NCI-H82 (cell line): ENCODE results near the gene VANGL1.

Experiments used
- DNase-seq: peaks from one replicate; lab custom pipeline; 2025; lab: John Stamatoyannopoulos, UW

Gene VANGL1

GRCh38 chr1:115643666-115644065 lies 1.9 kb downstream of the VANGL1 start:
- DNase-seq = no peak

DNA sequence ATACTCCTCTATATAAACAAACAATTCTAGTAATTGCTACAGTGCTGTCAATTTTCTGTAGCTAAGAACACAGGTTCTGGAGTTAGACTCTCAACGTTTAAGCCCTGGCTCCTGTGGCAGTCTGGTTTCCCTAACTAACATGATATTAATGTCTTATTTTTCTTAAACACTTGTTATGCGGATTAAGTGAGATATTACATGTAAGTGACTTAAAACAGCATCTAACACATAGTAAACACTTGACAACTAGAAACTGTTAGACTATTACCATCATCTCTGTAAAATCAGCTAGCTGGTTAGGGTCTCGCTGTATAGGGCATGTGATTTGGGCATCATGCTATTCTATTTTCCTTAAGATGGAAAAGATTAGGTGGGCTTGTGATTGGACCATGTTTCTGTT lies 2.3 kb downstream of the VANGL1 start:
- no peak for DNase-seq

DNA sequence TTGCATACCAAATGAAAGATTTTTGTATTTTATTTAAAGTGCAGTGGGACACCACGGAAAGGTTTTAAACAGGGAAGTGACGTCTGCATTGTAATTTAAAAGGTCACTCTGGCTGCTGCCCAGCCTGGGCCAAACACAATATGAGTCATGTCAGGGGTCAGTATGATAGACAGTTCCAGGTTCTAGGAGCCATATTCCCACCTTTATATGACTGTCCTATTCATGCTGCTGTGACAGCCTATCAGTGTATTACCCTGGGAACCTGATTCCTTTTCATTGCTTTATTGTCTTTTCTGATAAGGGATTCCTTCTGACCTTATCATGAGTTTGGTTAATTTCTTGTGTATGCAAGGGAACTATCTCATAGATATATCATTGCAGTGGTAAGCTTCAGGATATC lies 5.3 kb downstream of the VANGL1 start:
- DNase-seq = no peak

DNA sequence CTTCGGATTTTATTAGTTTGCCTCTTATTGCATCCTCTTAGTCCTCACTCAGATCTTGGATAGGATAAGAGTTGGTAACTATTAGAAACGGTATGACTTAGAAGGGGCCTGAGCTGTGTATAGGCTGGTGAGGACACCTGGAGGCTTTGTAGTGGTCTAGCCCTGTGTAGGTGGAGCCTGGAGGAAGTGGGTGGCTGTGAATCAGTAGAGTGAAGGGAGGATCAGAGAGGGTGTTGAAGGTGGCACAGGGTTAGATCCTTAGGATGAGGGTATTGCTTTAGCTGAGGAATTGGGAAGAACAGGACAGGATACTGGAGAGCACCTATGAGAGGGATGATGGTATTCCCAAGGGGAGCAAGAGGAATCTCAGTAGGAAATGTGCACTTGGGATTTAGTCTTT lies 5.7 kb downstream of the VANGL1 start:
- no peak for DNase-seq

- no peak for DNase-seq
These were observed 6.3 kb downstream of the VANGL1 start for GRCh38 chr1:115647919-115648650.

DNA sequence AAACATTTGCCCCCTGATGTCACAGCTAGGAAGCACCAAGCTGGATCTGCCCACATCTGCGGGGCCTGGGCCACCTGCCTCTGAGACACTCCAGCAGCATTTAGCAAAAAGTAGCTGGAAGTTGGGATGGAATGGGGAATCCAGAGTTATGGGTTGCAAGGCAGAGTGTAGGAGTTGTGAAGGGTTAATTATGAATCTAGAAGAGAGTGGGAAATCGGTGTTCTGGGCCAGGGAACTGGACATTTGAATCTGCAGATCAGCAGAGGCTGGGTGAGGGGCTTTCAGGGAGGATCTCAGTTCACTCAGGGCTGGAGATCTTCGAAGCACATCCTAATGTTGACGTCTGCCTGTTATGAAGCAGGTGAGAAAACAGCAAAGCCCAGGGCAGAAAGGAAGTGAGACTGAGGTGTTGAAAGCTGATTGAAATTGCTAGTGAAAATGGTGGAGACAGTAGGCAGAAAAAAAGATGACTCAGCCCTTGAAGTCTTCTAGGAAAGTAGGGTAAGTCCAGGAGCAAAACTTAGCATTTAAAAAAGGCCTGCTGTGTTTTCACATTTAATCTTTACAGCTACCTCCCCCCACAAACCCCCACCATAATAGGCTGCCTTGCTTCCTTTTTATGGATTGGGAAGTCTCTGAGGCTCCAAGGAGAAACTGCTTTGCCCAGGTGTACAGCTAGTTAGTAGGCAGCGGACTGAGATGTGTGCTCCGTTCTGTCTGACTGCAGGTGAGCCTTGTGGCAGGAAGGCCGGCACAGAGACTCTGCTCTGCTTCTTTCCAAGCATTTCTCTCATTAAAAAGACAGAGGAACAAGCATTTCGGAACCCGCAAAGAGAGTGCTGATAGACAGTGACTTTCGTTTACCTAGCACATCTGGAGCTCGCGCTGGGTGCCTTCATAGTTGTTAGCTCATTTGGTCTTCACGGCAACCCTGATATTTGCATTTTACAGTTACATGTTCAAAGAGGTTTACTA lies 7.2 kb downstream of the VANGL1 start:
- no peak for DNase-seq

DNA sequence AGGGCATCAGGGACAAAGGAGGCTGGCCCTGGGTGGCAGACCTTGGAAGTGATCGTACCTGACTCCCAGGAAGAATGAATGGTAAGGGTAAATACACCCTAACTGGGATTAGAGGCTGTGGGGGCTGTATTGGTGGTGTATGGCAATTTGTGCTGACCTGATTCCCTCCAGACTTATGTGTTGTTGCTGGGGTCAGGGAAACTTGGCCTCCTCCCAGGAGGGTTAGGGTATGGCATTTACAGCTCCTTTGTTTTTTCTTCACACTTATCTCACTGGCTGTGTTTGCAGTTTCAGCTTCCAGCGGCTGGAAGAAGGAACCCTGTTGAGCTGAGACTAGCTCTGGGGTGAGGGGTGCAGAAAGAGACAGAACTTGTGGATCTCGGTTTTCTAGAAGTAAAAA lies 8.2 kb downstream of the VANGL1 start:
- DNase-seq = no peak

GRCh38 chr1:115650961-115651360 lies 9.2 kb downstream of the VANGL1 start:
- no peak for DNase-seq

GRCh38 chr1:115651391-115651790 lies 9.6 kb downstream of the VANGL1 start:
- DNase-seq = no peak

GRCh38 chr1:115652236-115652788 lies 10.5 kb downstream of the VANGL1 start:
- DNase-seq = no peak

DNA sequence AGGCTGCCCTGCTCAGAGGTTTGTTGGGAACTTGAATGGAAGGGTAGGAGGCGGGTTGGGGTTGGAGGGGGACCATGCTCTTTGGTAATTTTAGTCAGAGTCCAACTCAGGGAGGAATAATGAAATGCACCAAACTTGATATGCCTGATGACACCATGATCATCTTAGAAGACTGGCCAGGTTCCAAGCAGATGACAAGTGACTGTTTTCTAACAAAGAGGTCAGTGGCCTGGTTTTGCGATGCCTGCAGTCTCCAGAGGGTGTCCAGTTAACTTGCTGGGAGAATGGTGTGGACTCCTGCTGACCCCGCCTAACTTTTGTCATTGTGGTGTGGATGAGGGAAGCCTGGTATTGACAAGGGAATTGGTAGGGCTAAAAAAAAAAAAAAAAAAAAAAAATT lies 12.4 kb downstream of the VANGL1 start:
- no peak for DNase-seq

DNA sequence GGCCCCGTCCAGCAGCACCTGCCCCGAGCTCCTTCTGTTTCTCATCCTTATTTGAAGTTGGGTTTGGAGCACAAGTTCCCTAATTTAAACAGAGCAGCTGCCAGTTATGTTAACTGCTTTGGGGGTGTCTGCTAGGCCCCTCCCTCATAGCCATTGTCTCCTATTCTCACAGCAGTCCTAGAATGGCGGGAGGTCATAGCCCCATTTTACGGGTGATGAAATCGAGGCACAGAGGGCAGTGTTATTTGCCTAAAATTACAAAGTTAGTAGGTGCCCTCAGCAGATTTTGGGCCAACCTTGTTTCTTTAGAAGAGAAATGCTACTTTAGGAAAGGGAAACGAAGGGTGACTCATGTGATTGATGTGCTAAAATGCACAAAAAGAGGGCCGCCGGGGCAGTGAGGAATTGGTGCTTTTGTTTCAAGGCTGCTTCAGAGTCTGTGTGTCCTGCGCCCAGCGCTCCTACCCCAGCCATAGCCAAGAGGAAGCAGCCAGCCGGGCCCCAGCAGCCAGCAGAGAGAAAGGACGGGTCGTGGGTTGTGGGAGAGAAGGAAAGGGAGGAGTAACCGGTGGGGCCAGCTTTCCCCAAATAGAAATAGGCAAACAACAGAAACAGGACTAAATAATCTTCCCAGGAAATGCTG lies 13.0 kb downstream of the VANGL1 start:
- DNase-seq = no peak

GRCh38 chr1:115655306-115655663 lies 13.5 kb downstream of the VANGL1 start:
- no peak for DNase-seq

DNA sequence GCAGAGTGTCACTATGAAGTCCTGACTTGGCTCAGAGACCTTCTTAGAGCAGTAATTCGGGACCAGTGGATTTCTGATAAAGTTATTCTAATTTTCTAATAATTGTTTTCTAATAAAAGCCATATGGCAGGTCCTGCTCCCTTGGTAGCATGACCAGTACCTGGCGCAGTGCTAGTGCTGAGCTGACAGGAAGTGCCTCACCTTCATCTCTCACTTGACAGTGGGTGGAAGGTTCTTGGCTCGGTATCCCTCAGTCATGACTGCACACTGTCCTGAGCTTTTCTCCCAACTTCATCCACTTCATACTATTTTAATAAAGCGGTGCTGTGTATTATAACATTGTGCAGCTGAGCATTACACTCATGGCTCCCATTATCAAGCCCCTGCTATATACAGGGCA lies 14.1 kb downstream of the VANGL1 start:
- DNase-seq = no peak

DNA sequence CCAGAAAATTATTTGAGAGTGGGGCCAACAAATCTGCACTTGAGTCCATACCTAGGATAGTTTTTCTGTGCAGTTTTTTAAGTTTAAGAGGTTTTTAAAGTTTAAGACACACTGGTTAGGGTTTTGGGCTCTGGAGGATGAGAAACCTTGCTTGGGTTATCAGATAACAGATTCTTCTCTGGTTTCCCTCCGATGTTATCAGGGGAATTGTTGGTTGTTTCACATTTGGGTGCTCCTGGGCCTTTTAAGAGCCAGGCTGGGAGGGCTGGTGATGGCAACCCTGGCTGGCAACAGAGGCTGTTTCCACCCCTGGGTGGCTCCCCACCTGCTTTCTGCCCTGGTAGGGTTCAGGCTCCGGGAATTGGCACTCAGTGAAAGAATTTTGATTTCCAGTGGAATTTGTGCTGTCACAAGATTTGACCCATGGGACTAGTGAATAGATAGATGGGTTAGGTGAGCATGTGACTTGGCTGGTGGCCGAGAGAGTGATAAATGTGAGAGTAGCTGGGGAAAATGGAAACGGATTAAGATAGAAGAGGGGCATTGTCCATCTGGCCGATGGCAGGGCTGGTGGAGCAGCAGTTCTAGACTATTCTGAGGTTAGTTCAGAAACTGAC lies 14.8 kb downstream of the VANGL1 start:
- no peak for DNase-seq

DNA sequence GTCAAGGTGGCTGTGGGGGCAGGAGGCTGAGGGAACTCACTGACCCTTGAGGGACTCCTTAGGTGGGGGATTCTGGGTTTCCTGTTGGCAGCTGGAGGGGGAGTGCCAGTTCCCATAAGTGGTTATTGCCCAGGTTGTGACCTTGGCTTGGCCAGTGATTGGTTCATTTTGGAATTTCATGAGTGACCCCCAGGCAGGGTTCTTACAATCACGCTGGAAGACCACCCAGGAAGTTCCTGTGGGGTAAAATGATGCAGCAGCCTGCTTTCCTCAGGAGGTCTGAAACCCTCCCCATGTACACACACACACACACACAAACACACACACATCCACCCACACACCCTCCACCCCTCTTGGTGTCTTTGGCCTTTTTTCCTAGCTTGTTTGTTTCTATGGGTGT lies 16.9 kb downstream of the VANGL1 start:
- no peak for DNase-seq

DNA sequence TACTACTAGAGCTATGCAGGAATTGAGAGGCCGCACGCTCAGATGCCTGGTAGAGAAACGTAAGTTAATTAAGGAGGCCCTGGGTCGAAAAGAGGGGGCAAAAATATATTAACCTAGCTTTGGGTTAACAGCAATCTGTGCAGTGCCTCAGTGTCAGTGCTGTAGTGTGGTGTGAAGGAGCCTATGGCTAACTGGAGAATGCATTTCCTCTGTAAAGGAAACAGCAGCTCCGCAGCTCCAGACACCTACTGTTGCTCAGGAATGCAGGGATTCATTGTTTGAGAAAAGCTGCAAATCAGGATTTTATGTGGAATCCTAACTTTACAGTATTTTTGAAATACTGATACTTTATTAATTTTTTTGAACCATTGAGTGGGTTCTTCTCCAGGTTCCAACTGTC lies 18.4 kb downstream of the VANGL1 start:
- peak; percentile 12 for DNase-seq

GRCh38 chr1:115661157-115661556 lies 19.4 kb downstream of the VANGL1 start:
- no peak for DNase-seq

DNA sequence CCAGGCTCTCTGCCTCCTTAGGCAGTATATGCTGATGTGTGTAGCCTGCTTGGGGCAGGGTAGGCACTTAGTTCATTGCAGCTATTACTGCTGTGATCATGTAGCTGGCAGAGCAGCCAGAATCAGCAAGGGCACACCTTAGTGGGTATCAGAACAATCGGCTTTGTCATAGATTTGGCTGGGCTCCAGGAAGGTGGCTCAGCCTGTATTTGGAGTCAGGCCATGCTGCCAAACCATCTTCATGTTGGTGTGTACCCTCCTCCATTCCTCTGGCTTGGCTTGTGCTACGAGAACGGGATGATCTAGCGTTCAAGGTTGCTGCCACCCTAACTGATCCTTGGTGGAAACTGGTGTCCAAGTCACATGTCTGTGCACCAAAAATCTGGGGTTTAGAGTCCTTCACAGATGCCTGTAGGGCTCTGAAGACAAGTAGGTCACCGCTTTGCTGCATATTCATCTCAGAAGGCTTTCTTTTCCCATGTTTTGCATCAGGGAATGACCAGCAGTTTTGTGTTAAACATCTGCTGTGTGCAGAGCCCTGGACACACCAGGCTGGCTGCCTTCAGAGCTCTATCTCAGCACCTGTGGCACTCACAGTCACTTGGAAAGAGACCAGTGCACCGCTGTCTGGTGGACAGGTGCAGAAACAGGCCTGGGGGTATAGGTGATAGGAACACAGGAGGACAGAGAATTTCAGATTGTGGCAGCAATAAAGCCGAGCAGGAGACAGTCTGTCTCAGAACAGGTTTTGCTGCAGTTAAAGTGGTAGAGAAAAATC lies 23.7 kb downstream of the VANGL1 start:
- peak; percentile 72 for DNase-seq

- DNase-seq = no peak
These were observed 24.4 kb downstream of the VANGL1 start for GRCh38 chr1:115666206-115666605.

GRCh38 chr1:115666702-115667101 lies 24.9 kb downstream of the VANGL1 start:
- DNase-seq = no peak
